GM10248 (cell line): Measurements from ENCODE around the gene SUPT6H.
A peak's percentile ranks its signal among the peaks of the same experiment; 100 is the strongest.

Experiments
- CTCF ChIA-PET: fragments of 300-600 bp; sonication (Branson Sonifier 250); formaldehyde crosslinking; extraction: SDS; loops from one replicate; lab custom pipeline; 2021; ENCODE audit warnings: antibody characterized with exemption; lab: Yijun Ruan, JAX
- POLR2A ChIA-PET: fragments of 350-650 bp; sonication (Branson Sonifier 250); formaldehyde crosslinking; extraction: SDS; loops from one replicate; lab custom pipeline; 2020; ENCODE audit warnings: antibody characterized with exemption; lab: Yijun Ruan, JAX
- DNase-seq: peaks from one replicate; pipeline ENCODE4 v3.0.0; 2012; ENCODE audit errors: extremely low spot score
- CTCF ChIP-seq: IDR thresholded peaks from 2 replicates; pipeline ENCODE4 v1.5.1; 2012; ENCODE audit warnings: mild to moderate bottlenecking, low read depth; ENCODE audit errors: extremely low read depth, missing control alignments, control extremely low read depth

The SUPT6H gene

GRCh38 chr17:28626818-28627217 lies 35.2 kb upstream of the SUPT6H start:
- CTCF ChIA-PET, result interaction anchor here (0.8 to 5.6 kb wide), 5 partner anchors 10 to 87 kb away, joined by 3 to 42 read pairs (median 3); partner anchors contain the start of gene RSKR
- POLR2A ChIA-PET, result no interaction called here
- no peak for TF ChIP-seq CTCF
- no peak for DNase-seq

GRCh38 chr17:28634206-28634865 lies 27.7 kb upstream of the SUPT6H start:
- DNase-seq, result no peak
- POLR2A ChIA-PET, result interaction anchor here (0.6 to 0.7 kb wide), 2 partner anchors 10 to 317 kb away, joined by 3 read pairs; partner anchors contain the start of gene PHF12
- CTCF ChIA-PET, result interaction anchor here (1.1 to 2.5 kb wide), 8 partner anchors 9 to 93 kb away, joined by 3 to 22 read pairs (median 5); partner anchors contain the start of gene BLTP2
- TF ChIP-seq CTCF, result no peak

- ChIA-PET POLR2A (interaction anchor here (0.7 kb wide), 1 partner anchor 316 kb away, joined by 3 read pairs; the partner anchor contains the start of gene PHF12), CTCF (interaction anchor here (1.0 to 3.5 kb wide), 9 partner anchors 9 to 48 kb away, joined by 3 to 22 read pairs (median 6); partner anchors contain the start of gene BLTP2)
- TF ChIP-seq CTCF, result no peak
- DNase-seq, result no peak
These were observed 26.5 kb upstream of the SUPT6H start for GRCh38 chr17:28635506-28635905.

GRCh38 chr17:28641579-28641978 lies 20.4 kb upstream of the SUPT6H start:
- POLR2A ChIA-PET, result no interaction called here
- DNase-seq, result no peak
- CTCF ChIA-PET, result interaction anchor here (1.5 to 2.2 kb wide), 3 partner anchors 14 to 18 kb away, joined by 3 to 6 read pairs (median 5); no protein-coding TSS in a partner anchor
- no peak for TF ChIP-seq CTCF

GRCh38 chr17:28643983-28644786 lies 17.8 kb upstream of the SUPT6H start:
- CTCF ChIA-PET, result interaction anchor here (0.8 to 5.1 kb wide), 21 partner anchors 10 to 505 kb away, joined by 3 to 43 read pairs (median 3); partner anchors contain the start of genes ALDOC, DHRS13, NEK8 and SDF2
- peak; percentile 57 for DNase-seq
- POLR2A ChIA-PET, result interaction anchor here (0.6 to 1.2 kb wide), 5 partner anchors 13 to 83 kb away, joined by 3 to 5 read pairs (median 3); partner anchors contain the start of genes SDF2 and SUPT6H
- TF ChIP-seq CTCF, result peak; percentile 22
